Left forelimb (tissue), 1 donor: ENCODE data around the gene FASTKD3.
A peak's percentile ranks its signal among the peaks of the same experiment; 100 is the strongest.

Experiments
- DNase-seq: peaks from one replicate; pipeline ENCODE4 v3.0.0-alpha.2; 2018; ENCODE audit warnings: low spot score

The FASTKD3 gene

DNA sequence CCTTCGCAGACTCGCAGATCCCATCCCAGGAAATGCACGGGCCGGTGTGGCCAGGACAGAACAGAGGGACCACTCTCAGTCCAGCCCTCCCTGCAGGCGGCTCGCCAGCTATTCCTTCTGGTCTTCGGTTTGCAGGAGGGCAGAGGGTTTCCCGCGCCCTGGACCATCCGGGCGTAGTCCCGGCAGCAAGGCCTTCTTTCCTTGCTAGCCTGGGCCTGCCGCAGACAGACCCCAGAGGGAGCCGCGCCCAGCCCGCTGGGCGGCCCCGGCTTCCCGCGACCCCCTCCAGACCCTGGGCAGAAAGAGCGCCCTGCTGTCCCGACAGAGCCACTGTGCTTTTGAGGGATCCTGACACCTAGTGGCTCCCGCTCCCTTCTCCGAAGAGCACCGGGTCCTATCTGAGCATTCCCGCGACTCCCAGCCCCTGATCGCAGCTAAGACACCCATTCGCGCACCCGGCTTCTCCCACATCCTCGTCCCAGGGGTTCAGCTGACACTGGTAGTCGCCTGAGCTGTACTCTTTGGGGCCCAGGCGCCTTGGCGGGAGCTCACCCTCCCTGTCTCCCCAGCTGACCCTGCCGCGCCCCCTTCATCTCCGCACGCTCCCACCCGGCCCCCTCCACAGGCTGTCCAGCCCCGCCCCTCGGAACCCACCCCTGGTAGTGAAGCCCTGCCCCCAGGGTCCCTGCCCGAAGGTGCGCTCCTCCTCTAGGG lies 19.0 kb downstream of the FASTKD3 start:
- no peak for DNase-seq

DNA sequence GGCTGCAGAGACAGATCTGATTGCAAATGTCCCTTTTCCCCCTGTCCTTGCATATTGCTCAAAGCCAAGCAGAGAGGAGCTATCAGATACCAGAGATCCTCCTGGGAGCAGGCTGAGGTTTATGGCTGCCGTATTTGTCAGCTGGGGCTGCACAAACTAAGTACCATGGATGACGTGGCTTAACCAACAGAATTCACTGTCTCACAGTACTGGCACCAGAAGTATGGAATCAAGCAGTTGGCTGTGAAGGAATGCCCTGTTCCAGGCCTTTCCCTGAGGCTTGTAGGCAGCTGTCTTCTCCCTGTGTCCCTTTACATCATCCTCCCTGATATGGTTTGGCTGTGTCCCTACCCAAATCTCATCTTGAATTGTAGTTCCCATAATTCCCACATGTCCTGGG lies 20.5 kb downstream of the FASTKD3 start:
- no peak for DNase-seq

DNA sequence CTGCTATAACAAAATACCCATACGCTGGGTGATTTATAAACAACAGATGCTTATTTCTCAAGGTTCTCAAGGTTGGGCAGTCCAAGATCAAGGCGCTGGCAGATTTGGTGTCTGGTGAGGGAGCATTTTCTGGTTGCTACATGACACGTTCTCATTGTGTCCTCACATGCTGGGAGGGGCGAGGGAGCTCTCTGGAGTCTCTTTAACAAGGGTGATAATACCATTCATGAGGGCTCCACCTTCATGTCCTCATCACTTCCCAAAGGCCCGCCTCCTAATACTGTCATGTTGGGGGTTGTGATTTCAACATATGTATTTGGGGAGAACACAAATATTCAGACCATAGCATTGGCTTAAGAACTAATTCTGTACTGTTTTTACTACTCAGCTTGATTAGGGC lies 22.5 kb downstream of the FASTKD3 start:
- no peak for DNase-seq

DNA sequence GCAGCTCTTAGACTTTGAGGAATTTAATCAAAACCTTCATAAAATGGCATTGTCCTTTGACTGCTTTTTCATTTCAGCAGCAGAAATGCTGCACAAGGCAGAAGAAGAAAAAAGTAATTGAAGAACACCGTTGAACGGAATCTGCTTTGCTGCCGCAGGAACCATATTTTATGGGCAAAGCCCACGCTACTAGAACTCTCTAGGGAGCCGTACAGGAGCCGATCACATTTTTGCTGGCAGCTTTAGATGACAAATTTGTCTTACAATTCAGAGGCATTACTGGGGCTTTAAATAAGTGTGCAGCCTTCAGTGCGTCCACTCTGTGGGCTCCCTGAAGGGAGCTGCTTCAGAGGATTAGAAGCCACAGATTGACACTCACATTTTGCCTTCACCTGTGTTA lies 23.3 kb downstream of the FASTKD3 start:
- no peak for DNase-seq

DNA sequence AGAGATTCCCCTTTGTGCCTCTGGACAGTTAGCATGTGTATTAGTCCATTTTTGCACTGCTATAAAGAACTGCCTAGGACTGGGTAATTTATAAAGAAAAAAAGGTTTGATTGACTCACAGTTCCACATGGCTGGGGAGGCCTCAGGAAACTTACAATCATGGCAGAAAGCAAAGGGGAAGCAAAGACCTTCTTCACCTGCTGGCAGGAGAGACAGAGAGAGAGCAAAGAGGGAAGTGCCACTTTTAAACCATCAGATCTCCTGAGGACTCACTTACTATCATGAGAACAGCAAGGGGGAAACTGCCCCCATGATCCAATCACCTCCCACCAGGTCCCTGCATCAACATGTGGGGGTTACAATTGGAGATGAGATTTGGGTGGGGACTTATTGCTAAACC lies 23.9 kb downstream of the FASTKD3 start:
- DNase-seq: no peak

DNA sequence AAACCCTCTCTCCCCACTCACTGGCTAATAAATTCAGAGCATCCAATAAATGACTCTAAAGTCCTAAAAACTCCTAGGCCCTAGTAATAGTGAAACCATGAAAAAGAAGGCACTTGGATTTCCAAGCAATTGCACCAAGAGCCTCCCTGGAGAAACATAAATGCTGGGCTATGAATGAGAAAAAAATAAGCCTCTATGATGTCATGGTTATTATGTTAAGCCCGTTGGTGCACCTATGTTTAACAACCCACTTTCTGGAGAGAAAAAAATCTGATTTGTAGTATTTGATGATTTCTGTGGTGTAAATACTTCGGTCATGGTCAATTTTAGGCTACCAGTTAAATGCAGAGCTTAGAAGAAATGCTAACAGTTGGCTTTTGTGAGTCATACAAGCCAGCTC lies 26.3 kb downstream of the FASTKD3 start:
- DNase-seq: no peak

DNA sequence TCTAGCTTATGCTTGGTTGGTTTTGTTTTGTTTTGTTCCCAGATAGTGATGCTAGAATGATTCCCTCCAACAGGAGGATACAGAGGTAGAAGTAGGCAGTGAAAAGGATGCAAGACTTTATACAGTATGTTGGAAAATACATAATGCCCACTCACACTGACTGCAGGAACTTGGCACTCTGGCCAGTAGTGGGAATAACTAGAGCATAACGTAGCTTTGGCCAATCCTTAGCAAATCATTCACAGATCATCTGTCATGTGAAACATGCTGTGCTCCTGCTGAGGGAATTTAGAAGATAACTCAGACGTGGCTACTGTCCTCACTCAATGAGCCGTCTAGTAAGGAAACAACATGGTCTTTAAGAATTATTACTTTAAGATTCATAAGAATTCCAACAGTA lies 31.4 kb downstream of the FASTKD3 start:
- no peak for DNase-seq

DNA sequence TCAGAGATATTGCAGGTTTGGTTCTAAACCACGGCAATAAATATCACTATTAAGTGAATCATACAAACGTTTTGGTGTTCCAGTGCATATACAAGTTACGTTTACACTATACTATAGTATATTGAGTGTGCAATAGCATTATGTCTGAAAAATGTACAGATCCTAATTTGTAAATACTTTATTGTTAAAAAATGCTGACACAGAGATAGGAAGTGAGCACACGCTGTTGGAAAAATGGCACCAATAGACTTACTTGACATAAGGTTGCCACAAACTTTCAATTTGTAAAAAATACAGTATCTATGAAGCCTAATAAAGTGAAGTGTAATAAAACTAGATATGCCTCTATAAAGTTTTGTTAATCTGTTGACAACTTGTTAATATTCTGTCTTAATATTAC lies 33.8 kb downstream of the FASTKD3 start:
- DNase-seq: no peak

DNA sequence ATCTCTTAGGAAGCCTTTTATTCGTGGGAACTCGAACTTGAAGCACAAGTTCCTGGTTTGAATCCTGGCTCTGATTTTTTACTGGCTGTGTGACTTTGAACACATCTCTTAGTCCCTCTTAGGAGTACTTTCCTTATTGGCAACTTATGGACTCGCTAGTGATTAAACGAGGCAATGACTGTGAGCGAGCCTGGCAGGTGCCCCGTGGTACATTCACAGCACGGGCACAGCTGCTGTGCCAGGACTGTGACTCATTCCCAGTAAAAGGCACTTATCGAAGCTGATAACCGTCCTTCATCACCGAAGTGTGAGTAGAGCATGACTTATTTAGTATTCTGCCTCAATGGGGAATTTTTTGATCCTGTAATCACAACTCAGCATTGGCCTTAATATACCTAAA lies 40.6 kb downstream of the FASTKD3 start:
- no peak for DNase-seq

DNA sequence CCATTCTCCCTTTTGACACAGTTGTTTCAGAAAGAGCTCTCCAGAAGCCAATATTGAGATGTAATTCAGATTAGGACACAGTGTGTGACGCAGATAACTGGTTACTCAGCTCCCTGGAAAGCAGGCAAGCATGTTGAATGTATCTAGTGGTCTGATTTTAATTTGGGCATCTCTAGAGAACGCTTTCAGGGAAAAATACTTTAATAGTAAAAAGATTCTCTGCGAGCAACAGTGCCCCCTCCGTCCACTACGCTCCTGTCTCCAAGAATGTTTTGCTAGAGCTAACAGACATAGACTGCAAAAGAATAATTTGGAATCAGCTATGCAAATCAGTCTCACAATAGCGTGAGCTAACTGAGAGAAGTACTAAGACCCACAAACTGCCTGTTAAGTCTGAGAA lies 41.2 kb downstream of the FASTKD3 start:
- DNase-seq: no peak

DNA sequence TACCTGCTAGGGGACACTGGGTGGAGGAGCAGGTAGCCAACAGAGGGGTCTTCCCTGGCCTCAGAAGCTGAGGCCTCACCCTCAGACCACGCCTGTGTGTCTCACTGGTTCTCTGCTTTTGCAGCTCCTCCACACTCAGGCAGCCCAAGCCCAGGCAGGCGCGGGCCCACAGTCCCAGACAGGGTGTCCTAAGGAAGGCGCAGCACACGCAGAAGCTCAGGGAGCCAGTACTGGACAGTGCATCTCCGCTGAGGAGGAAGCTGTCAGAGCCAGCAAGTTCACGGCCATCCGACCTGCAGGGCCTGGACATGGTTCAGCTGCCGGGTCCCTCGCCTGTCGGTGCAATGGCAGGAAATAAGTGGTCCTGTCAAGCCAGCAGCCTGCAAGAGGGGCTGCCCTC lies 43.2 kb downstream of the FASTKD3 start:
- DNase-seq: no peak

DNA sequence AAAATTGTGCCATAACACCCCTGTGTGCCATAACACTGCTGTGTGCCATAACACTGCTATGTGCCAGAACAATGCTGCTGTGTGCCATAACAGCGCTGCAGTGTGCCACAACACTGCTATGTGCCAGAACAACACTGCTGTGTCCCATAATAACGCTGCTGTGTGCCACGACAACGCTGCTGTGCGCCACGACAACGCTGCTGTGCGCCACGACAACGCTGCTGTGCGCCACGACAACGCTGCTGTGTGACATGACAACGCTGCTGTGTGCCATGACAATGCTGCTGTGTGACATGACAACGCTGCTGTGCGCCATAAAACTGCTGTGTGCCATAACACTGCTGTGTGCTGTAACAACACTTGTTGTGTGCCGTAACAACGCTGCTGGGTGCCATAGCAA lies 43.8 kb downstream of the FASTKD3 start:
- DNase-seq: no peak

DNA sequence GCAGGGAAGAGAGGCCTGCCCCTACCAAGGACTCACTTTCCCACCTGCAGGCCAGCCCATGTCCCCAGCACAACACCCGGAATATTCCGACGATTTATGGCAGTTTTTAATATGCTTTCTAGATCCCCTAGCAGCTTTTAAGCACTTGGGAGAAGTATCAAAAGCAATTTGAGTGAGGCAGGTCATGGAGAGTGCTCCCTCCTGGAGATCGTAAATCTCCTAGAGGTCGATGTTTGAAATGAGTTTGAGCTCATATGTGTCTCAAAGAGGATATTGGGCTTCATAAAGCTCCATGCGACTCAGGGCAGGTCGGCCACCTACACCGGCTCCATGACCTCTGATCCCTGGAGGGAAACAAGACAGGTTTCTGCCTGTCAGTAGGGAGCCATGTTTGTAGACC lies 45.2 kb downstream of the FASTKD3 start:
- no peak for DNase-seq

DNA sequence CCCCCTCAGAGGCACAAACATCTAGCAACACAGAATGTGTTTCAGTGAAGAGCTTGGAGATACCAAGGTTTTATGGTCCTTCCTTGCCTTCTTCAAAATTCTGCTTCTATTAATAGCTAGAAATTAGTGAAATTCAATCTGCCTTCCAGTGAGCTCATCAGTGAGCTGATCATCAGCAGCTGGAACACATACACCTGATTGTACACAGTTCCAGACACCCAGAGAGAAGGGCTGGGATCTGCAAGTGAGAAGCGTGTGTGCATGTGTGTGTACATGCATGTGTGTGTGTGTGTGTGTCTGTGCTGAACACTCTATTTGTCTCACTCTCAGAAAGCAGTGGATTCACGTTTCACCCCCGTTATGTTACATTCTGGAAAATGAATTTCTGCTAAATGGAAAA lies 46.4 kb downstream of the FASTKD3 start:
- no peak for DNase-seq

DNA sequence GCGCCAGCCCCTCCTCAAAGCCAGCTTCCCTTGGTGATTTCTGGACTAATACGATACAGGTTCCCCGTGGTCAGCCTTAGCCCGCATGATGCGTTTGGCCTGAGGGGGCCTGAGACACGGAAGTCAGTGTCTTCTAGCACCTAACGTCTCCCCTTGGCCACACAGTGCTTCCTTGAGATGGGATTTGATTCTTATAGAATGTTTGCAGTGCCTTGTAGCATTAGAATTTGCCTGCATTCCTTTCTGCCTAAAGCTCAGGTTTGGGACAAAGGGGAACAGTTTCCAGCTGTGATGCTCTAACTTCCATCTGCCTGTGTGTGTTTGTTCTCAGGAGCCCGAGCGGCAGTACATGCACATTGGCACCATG lies 52.3 kb downstream of the FASTKD3 start:
- no peak for DNase-seq

DNA sequence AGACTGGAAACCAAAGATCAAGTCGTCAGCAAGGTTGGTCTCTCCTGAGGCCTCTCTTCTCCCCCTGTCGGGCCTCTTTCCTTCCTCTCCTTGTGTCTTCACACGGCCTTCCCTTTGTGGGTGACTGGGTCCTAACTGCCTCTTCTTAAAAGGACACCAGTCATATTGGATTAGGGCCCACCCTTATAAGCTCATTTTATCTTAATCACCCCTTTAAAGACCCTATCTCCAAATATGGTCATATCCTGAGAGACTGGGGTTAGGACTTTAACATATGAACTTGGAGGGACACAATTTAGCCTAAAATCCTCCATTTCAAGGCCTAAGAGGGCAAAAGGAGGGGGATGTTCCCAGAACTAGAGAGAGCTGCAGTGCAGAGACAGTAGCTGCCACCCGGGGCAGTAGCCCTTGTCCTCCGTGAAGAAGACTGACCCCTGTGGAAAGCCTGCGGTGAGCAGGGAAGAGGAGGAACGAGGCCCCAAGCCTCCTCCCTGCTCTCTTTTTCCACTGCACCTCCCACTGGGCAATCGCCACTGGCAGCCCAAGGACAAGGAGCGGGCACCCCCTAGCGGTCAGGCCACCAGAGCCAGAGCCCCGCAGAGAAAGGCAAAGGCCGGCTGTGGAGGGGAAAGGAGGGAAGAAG lies 52.8 kb downstream of the FASTKD3 start:
- DNase-seq: peak; percentile 80

DNA sequence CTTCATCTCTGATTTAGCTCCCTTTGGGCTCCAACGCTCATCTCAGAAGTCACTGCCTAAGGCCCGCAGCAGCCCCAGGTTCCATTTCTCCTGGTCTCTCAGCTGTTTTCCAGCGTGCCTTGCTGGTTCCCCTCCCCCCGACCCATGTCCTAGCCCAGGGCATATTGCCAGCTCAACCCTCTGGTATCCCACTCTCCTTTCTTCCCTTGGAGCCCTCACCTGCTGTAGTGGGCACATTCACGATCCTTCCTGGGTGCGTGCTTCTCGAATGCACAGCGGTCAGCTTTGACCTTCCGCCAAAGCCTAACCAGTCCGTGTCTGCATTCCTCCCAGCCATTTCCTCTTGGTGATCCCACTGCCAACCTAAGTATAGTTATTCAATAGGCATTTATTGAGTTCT lies 54.0 kb downstream of the FASTKD3 start:
- DNase-seq: peak; percentile 23

DNA sequence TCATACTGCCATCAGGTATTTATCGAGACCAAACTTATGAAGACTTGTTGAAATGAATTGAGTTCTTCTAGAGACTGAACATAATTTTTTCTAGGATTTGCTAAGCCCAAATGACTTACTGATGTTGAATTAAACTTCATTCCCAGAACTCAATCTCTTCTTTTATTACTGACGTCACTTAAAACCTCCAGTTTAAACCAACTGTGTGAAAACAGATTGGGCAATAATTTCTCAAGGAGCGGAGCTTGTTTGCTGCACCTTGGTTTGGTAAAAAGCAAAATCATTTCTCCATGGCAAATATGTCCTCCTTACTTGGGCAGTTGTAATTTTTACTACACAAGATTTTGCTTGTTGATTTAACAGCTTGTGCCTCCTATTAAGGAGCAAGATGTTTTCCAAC lies 55.3 kb downstream of the FASTKD3 start:
- no peak for DNase-seq

DNA sequence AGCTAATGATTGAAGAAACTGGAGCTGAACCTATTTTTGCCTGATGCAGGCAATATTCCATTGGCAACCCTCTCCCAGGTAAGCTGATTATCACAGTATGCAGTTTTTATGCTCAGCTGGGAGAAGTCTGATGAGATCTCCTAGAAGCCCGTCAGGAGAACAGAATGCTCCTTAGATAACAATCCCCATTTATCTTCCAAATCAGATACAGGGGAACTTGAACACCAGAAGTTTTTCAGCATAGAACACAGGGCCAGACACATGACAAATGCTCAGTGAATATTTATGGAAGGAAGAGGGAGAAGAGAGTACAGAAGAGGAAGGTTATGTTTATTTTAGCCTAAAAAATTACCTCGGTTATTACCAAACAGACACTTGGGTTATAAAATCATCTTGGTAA lies 55.8 kb downstream of the FASTKD3 start:
- DNase-seq: no peak

DNA sequence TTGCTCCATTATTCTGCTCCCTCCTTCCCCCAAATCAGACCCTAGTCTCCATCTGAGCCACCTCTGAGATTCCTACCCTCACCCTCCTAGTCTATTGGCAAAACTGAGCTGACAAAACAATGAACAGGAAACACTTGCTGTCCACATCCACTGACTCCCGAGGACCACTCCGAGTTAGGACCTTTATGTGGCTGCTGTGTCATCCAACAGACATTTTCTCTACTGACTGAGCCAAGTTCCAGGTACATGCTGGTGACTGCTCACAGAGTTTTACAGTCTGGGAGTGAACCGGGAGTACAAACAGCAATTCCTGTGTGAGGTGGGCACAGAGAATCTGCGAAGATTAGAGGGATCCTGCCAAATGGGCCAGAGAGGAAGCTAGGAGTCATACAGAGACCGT lies 57.1 kb downstream of the FASTKD3 start:
- no peak for DNase-seq
